M059J (cell line): ENCODE data around the gene TMEM50A. TPM values are rescaled to one million over a fixed set of nuclear protein-coding genes. Genes with fewer than 3 reads are reported as not detected.
"Not testable (repeated sequence)": the region's sequence is repeated elsewhere in the genome, so short reads cannot be mapped to it uniquely, and the experiment has no call there.

Experiments used
- DNase-seq: peaks from one replicate; pipeline ENCODE4 v3.0.0-alpha.2; 2012; ENCODE audit warnings: low read depth
- total RNA-seq: library from RNA; depleted of rRNA; stranded (reverse); fragments of >200 nt; shearing (Covaris generic); gene quantifications from 2 replicates; pipeline ENCODE4 v1.2.3, GENCODE V29; 2014; rRNA removed

Gene TMEM50A
- total RNA-seq, 1 experiment from 2014 or later: 158 TPM

DNA sequence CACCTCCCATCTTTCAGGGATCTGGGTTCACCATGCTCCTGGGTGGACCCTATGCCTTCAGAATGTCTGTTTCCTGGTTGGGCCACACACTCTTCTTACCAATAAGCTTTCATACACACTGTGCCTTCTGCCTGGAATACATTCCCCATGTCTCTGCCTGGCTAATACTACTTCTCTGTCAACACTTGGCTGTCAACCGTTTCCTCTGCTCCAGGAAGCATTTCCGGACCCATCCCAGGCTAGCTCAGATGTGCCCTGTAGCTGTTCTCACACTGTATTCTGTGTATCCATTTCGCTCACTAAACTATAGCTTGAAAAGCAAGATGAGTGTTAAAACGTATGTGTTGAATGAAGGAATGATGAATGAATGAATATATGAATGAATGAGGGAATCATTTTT lies 49.0 kb downstream of the TMEM50A start:
- not testable (repeated sequence) for DNase-seq

DNA sequence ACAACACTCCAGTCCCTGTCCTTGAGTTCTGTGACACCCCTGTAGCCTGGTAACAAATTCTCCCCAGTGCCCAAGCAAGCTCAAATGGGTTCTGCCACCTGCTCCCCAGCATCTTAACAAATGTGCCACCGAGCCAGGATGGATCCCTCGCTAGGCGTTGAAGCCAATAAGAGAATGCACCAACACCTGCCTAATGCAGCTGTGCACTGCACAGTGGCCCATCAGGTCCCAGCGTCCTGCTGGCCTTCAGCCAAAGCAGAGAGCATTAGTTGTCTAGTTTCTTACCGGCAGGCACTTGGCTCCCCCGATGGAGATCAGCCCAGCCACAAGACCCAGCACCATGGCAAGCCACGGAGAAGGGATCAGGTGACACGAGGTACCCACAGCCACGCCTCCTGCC lies 50.6 kb downstream of the TMEM50A start:
- not testable (repeated sequence) for DNase-seq

- not testable (repeated sequence) for DNase-seq
These were observed 51.6 kb downstream of the TMEM50A start for GRCh38 chr1:25389721-25390120.

- DNase-seq: no peak
These were observed 54.7 kb downstream of the TMEM50A start for GRCh38 chr1:25392841-25393240.

DNA sequence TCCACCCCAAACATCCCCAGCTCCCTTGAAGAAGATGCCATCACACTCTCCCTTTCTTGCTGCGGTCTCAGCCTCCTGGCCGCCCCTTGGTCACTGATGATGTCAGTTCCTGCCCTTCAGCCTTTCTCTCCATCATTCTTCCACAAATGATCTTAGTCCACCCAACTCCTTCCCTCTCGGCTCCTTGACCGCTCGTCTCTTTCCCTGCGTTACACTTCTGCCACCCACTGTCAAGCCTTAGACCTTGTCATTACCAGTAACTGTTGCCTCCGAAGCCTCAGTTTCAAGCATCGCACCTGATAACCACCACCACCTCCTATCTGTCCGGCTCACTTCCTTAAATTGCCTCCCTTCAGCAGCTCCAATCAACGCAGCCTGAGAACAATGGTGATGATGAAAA lies 59.4 kb downstream of the TMEM50A start:
- DNase-seq: not testable (repeated sequence)

GRCh38 chr1:25398079-25398478 lies 59.9 kb downstream of the TMEM50A start:
- DNase-seq: not testable (repeated sequence)

DNA sequence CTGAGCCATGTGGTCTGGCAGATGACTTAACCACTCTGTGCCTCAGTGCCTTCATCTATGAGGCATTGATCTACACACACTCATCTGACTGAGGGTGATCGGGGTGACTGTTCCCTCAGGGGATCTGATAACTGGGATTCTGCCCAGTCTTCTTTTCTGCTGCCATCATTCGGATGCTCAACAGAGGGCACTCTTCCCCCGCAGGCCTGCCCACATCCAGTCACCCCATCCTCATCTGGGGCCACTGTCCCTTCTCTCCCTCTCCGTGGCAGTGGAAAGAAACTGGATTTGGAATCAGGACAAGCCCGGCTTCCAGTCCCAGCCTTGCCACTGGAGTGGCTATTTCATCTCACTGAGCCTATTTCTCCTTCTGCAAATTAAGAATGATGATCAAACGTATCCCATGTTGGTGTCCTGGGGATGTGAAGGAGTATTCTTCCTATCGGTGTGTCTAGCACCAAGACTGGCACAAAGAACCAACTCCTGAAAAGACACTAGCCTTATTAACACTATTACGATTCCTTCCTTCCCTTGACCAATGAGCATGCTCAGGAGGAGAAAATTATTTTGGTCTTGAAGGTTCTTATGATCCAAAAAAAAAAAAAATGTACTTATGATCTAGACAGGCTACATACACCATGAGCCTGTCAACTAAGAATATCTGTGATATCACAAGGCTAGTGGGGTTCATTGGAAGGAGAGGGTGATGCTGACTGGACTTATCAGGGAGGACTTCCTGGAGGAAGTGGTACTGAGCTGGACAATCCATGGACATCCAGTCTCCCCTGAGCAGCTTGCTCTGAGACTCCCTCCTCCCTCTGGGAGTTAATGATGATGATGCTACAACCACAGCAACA lies 65.0 kb downstream of the TMEM50A start:
- not testable (repeated sequence) for DNase-seq

GRCh38 chr1:25405731-25406305 lies 67.7 kb downstream of the TMEM50A start:
- not testable (repeated sequence) for DNase-seq

GRCh38 chr1:25409641-25410427 lies 71.7 kb downstream of the TMEM50A start:
- DNase-seq: not testable (repeated sequence)

Other genes with a start within 250 kb of the TMEM50A start
- gene SYF2, start 105.8 kb upstream of the TMEM50A start, total RNA-seq: 53.2 and 56.7 TPM in 2 replicates
- 31.0 and 33.6 TPM in 2 replicates for gene RSRP1, start 90.9 kb upstream of the TMEM50A start, total RNA-seq
- not detected in 2 replicates for gene RHD, start 65.8 kb upstream of the TMEM50A start, total RNA-seq
- gene RHCE, start 82.5 kb downstream of the TMEM50A start, total RNA-seq: 0.42 and 1.4 TPM in 2 replicates
- 16.0 and 23.5 TPM in 2 replicates for gene MACO1, start 92.6 kb downstream of the TMEM50A start, total RNA-seq
- gene LDLRAP1, start 205.3 kb downstream of the TMEM50A start, total RNA-seq: 14.1 and 16.9 TPM in 2 replicates